OCI-LY7 (cell line): Measurements from ENCODE around the gene KRT75.

Source experiments
- EZH2phosphoT487 ChIP-seq: fragments of 200-600 bp; sonication (generic); IDR thresholded peaks from 2 replicates; pipeline ENCODE4 v1.6.1; 2018; ENCODE audit warnings: low read depth, borderline replicate concordance, mild to moderate bottlenecking, mixed run types, antibody characterized with exemption, low read length, moderate library complexity, mixed read lengths
- TF ChIP-seq, protein P1 (sequence below): fragments of 200-600 bp; sonication (generic); conservative IDR thresholded peaks from 2 replicates; pipeline ENCODE4 v1.5.1; 2014; ENCODE audit warnings: mild to moderate bottlenecking, antibody characterized with exemption, low read length, moderate library complexity, mixed read lengths

DNA sequence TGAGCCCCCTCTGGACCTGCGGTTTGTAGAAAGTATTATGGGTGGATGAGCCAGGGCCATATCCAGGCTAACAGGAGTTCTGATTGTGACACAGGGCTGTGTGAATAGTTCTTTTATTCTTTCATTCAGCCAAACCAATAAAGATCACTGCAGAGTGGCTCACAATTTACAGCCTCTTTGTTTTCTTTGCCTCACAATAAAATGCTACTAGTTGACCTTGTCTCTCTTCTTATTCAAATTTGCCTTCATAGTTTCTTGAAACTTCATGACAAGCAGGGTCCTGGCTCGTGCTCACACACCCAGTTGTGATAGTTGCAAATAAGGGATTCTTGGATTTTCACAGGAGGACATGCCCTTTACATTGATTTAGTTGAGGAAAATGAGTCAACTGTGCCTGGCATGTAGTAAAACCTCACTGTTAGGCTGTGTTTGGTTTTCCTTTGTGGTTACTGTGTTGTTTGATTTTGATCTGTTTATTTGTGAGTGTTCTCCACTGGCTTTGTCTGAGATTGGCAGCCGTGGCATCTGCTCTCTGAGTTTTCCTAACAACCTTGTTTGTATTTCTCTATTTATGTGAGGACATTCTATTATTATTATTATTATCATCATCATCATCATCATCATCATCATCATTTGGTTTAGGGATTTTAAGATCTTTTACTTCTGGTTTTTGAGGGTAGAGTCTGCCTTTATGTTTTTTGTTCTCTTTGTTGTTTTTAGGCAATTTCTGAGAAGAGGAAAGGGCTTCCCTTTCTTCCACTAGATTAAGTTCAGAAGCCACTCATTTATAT is 20.4 kb upstream of the KRT75 start:
- TF ChIP-seq EZH2phosphoT487, result no peak
- TF ChIP-seq, protein P1, sequence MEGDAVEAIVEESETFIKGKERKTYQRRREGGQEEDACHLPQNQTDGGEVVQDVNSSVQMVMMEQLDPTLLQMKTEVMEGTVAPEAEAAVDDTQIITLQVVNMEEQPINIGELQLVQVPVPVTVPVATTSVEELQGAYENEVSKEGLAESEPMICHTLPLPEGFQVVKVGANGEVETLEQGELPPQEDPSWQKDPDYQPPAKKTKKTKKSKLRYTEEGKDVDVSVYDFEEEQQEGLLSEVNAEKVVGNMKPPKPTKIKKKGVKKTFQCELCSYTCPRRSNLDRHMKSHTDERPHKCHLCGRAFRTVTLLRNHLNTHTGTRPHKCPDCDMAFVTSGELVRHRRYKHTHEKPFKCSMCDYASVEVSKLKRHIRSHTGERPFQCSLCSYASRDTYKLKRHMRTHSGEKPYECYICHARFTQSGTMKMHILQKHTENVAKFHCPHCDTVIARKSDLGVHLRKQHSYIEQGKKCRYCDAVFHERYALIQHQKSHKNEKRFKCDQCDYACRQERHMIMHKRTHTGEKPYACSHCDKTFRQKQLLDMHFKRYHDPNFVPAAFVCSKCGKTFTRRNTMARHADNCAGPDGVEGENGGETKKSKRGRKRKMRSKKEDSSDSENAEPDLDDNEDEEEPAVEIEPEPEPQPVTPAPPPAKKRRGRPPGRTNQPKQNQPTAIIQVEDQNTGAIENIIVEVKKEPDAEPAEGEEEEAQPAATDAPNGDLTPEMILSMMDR, result no peak
